ENCODE data around the gene DDX10.

Gene DDX10

DNA sequence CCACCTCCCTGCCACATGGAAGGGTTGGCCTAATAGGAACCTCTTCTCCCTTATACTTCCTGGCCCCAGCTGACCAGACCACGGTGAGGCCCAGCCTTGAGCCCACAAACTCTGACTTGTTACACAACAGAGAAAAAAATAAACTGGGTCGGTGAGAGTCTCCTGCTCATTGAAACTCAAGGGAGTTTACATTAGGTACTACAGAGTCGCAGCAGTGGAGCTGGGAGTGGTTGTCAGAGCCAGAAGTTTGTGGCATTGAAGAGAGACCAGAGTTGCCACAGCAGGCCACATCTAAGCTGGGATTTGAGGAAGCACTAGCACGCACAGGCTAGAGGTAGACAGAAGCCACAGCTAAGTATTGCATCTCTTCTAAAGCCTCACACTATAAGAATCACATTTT lies 296.2 kb downstream of the DDX10 start:
- TF ChIP-seq YY1 (IDR thresholded peaks at IDR 0.05; ENCODE audit: low read depth): no peak
- TF ChIP-seq, protein P1, sequence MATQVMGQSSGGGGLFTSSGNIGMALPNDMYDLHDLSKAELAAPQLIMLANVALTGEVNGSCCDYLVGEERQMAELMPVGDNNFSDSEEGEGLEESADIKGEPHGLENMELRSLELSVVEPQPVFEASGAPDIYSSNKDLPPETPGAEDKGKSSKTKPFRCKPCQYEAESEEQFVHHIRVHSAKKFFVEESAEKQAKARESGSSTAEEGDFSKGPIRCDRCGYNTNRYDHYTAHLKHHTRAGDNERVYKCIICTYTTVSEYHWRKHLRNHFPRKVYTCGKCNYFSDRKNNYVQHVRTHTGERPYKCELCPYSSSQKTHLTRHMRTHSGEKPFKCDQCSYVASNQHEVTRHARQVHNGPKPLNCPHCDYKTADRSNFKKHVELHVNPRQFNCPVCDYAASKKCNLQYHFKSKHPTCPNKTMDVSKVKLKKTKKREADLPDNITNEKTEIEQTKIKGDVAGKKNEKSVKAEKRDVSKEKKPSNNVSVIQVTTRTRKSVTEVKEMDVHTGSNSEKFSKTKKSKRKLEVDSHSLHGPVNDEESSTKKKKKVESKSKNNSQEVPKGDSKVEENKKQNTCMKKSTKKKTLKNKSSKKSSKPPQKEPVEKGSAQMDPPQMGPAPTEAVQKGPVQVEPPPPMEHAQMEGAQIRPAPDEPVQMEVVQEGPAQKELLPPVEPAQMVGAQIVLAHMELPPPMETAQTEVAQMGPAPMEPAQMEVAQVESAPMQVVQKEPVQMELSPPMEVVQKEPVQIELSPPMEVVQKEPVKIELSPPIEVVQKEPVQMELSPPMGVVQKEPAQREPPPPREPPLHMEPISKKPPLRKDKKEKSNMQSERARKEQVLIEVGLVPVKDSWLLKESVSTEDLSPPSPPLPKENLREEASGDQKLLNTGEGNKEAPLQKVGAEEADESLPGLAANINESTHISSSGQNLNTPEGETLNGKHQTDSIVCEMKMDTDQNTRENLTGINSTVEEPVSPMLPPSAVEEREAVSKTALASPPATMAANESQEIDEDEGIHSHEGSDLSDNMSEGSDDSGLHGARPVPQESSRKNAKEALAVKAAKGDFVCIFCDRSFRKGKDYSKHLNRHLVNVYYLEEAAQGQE (IDR thresholded peaks at IDR 0.05; ENCODE audit: low read depth): no peak
- no peak for TF ChIP-seq ZBTB7A (IDR thresholded peaks at IDR 0.05; ENCODE audit: low read depth)
- TF ChIP-seq TCF12 (IDR thresholded peaks at IDR 0.05; ENCODE audit: low read depth): no peak
- TF ChIP-seq NFIC (IDR thresholded peaks at IDR 0.05): no peak
- no peak for TF ChIP-seq TAF1 (IDR thresholded peaks at IDR 0.05; ENCODE audit: low read depth)
- TF ChIP-seq CEBPB (IDR thresholded peaks at IDR 0.05): no peak
- no peak for TF ChIP-seq EGR1 (IDR thresholded peaks at IDR 0.05)
- TF ChIP-seq MAX (IDR thresholded peaks at IDR 0.05): no peak
- no peak for TF ChIP-seq TEAD4 (IDR thresholded peaks at IDR 0.05)
- no peak for TF ChIP-seq FOXM1 (IDR thresholded peaks at IDR 0.05; ENCODE audit: borderline replicate concordance, low read depth)
- TF ChIP-seq, protein P2, sequence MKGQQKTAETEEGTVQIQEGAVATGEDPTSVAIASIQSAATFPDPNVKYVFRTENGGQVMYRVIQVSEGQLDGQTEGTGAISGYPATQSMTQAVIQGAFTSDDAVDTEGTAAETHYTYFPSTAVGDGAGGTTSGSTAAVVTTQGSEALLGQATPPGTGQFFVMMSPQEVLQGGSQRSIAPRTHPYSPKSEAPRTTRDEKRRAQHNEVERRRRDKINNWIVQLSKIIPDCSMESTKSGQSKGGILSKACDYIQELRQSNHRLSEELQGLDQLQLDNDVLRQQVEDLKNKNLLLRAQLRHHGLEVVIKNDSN (IDR thresholded peaks at IDR 0.05): no peak
- TF ChIP-seq CREB1 (IDR thresholded peaks at IDR 0.05; ENCODE audit: low read depth): no peak
- TF ChIP-seq RAD21 (IDR thresholded peaks at IDR 0.05; ENCODE audit: low read depth): no peak
- no peak for TF ChIP-seq EP300 (IDR thresholded peaks at IDR 0.05; ENCODE audit: borderline replicate concordance)

- TF ChIP-seq EP300 (IDR thresholded peaks at IDR 0.05; ENCODE audit: borderline replicate concordance) (no peak), EGR1 (IDR thresholded peaks at IDR 0.05) (no peak), TAF1 (IDR thresholded peaks at IDR 0.05; ENCODE audit: low read depth) (no peak), TCF12 (IDR thresholded peaks at IDR 0.05; ENCODE audit: low read depth) (no peak), MAX (IDR thresholded peaks at IDR 0.05) (no peak), CEBPB (IDR thresholded peaks at IDR 0.05) (no peak), NFIC (IDR thresholded peaks at IDR 0.05) (no peak), RAD21 (IDR thresholded peaks at IDR 0.05; ENCODE audit: low read depth) (no peak), CREB1 (IDR thresholded peaks at IDR 0.05; ENCODE audit: low read depth) (no peak), TEAD4 (IDR thresholded peaks at IDR 0.05) (no peak), ZBTB7A (IDR thresholded peaks at IDR 0.05; ENCODE audit: low read depth) (no peak), FOXM1 (IDR thresholded peaks at IDR 0.05; ENCODE audit: borderline replicate concordance, low read depth) (no peak), YY1 (IDR thresholded peaks at IDR 0.05; ENCODE audit: low read depth) (no peak)
- TF ChIP-seq, protein P1 (IDR thresholded peaks at IDR 0.05; ENCODE audit: low read depth): no peak
- TF ChIP-seq, protein P2 (IDR thresholded peaks at IDR 0.05): no peak
Observed at GRCh38 chr11:108963118-108963517, 298.2 kb downstream of the DDX10 start.

- TF ChIP-seq TEAD4 (IDR thresholded peaks at IDR 0.05): no peak
- TF ChIP-seq EP300 (IDR thresholded peaks at IDR 0.05; ENCODE audit: borderline replicate concordance): no peak
- no peak for TF ChIP-seq CREB1 (IDR thresholded peaks at IDR 0.05; ENCODE audit: low read depth)
- no peak for TF ChIP-seq TAF1 (IDR thresholded peaks at IDR 0.05; ENCODE audit: low read depth)
Observed at GRCh38 chr11:108965306-108966001, 300.6 kb downstream of the DDX10 start.

DNA sequence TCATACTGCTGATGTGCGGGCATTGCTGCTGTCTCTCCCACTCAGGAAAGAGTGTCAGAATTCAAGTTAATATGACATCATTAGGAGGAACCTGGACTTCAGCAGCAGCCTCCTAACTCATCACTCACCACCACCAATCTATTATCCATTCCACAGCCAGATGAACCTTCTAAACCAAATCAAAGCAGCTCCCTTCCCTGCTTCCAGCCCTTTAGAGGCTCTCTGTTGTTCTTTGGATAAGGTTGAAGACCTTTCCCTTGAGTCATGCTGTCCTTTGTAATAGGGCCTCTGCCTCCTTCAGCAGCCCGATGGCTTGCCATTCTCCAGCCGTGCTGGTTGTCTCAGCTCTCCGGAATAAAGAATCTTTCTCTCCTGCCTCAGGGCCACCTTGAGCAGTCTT lies 301.3 kb downstream of the DDX10 start:
- TF ChIP-seq CREB1 (IDR thresholded peaks at IDR 0.05; ENCODE audit: low read depth): no peak
- TF ChIP-seq TAF1 (IDR thresholded peaks at IDR 0.05; ENCODE audit: low read depth): no peak
- no peak for TF ChIP-seq CEBPB (IDR thresholded peaks at IDR 0.05)
- no peak for TF ChIP-seq TCF12 (IDR thresholded peaks at IDR 0.05; ENCODE audit: low read depth)
- no peak for TF ChIP-seq EP300 (IDR thresholded peaks at IDR 0.05; ENCODE audit: borderline replicate concordance)
- TF ChIP-seq, protein P1 (IDR thresholded peaks at IDR 0.05; ENCODE audit: low read depth): no peak
- no peak for TF ChIP-seq TEAD4 (IDR thresholded peaks at IDR 0.05)
- no peak for TF ChIP-seq YY1 (IDR thresholded peaks at IDR 0.05; ENCODE audit: low read depth)
- no peak for TF ChIP-seq NFIC (IDR thresholded peaks at IDR 0.05)
- no peak for TF ChIP-seq MAX (IDR thresholded peaks at IDR 0.05)
- no peak for TF ChIP-seq ZBTB7A (IDR thresholded peaks at IDR 0.05; ENCODE audit: low read depth)
- TF ChIP-seq FOXM1 (IDR thresholded peaks at IDR 0.05; ENCODE audit: borderline replicate concordance, low read depth): no peak
- TF ChIP-seq, protein P2 (IDR thresholded peaks at IDR 0.05): no peak
